K562 (cell line): ENCODE measurements around the gene DNAJC17.

Experiments used
- TCF7L2 ChIP-seq: fragments of 150-350 bp; IDR thresholded peaks from 2 replicates; pipeline ENCODE4 v1.6.1; 2016; ENCODE audit warnings: low read depth, mild to moderate bottlenecking, low read length, moderate library complexity
- ZSCAN29 ChIP-seq: fragments of 450-650 bp; IDR thresholded peaks from 2 replicates; pipeline ENCODE4 v1.6.1; 2017

DNA sequence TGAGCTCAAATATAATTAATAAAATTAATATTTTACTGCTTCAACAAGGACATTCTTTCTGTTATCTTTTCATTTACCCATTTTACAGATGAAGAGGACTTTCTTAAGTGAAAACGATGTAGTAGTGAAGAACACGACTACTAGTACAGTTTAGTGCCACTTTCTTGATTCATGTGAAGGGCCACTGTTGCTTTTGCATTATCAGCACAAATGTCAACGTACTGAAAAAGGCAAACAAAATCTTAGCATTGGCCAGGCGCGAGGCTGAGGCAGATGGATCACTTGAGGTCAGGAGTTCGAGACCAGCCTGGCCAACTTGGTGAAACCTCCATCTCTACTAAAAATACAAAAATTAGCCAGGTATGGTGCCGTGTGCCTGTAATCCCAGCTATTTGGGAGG is 11.8 kb upstream of the DNAJC17 start:
- TF ChIP-seq ZSCAN29 (no peak), TCF7L2 (no peak)
